AG09319 (cell line): ENCODE data around the gene PSD2.

Experiments used
- DNase-seq: peaks from one replicate; pipeline ENCODE4 v3.0.0-alpha.2; 2010; ENCODE audit warnings: low read depth; ENCODE audit errors: extremely low read depth
- TF ChIP-seq, protein P1 (sequence below): IDR thresholded peaks from 2 replicates; pipeline ENCODE4 v1.5.1; 2011; ENCODE audit warnings: low read depth, mild to moderate bottlenecking, inconsistent platforms, low read length, moderate library complexity

PSD2 gene

DNA sequence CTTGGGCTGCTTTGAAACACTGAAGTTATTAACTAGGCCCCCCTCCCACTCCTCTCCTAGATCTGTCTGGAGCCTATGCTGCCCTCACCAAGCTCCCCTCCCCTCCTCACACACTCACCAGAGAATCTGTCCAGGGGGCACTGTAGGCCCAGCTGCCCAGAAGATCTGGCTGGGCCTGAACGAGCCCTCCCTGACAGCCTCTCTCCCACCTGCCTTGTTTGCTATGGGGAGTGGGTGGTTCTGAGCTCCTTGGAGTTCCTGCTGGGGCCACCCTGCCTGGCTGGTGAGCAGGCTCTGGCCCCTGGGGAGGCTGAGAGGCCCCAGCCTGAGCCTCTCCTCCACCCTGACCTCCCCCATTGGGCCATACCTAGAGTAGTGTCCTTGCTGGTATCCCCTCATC, 75.1 kb downstream of the PSD2 start:
- DNase-seq, result no peak
- TF ChIP-seq, protein P1, sequence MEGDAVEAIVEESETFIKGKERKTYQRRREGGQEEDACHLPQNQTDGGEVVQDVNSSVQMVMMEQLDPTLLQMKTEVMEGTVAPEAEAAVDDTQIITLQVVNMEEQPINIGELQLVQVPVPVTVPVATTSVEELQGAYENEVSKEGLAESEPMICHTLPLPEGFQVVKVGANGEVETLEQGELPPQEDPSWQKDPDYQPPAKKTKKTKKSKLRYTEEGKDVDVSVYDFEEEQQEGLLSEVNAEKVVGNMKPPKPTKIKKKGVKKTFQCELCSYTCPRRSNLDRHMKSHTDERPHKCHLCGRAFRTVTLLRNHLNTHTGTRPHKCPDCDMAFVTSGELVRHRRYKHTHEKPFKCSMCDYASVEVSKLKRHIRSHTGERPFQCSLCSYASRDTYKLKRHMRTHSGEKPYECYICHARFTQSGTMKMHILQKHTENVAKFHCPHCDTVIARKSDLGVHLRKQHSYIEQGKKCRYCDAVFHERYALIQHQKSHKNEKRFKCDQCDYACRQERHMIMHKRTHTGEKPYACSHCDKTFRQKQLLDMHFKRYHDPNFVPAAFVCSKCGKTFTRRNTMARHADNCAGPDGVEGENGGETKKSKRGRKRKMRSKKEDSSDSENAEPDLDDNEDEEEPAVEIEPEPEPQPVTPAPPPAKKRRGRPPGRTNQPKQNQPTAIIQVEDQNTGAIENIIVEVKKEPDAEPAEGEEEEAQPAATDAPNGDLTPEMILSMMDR, result no peak

DNA sequence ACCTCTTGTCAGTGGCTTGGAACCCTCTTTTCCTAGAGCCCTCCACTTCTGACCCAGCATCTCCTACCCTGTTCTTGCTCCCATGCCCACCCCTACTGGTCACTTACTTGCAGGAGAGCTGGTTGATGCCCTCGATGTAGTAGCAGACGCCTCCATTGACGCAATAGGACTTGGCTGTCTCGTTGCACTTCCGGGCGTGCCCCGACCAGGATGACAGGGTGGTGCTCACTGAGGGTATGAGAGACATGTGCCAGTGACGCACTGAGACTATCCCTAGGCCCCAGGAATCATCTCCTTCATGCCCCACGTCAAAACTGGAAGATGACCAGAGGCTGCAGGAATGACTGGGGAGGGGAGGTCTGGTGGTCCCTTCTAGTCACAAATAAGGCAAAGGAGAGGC, 76.0 kb downstream of the PSD2 start:
- TF ChIP-seq, protein P1, result no peak
- DNase-seq, result no peak

DNA sequence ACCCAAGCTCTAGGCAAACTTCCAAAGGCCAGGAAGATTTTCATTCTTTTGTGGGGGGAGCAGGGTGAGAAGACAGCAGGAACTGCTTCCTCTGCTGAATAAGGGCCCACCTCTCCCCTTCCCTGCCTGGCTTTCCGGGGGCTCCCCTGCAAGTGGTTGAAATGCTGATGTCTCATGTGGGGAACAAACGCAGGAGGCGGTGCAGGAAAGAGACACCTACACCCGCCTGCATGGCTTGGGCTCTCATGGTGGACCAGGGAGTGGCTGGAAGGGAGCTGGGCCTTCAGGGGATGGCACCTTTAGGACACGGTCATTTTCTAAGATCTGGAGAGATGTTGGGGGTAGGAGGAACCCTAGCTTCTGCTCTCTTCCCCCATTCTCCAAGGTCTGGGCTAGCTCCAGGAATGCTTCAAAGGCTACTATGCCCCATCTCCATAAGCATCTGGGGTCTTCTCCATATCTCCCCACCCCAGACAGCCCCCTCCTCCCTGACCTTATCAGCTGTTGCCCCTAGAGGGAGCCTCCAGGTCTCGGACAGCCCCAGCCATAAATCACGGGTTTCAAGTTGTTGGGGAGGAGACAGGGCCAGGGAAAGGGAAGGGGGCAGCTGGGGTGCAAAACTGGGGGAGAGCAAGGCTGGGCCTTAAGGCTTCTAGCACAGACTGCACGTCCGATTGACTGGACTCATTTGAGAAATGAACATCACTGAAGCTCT, 76.6 kb downstream of the PSD2 start:
- DNase-seq, result no peak
- TF ChIP-seq, protein P1, result no peak; the same call in 1 of the 2 replicates

DNA sequence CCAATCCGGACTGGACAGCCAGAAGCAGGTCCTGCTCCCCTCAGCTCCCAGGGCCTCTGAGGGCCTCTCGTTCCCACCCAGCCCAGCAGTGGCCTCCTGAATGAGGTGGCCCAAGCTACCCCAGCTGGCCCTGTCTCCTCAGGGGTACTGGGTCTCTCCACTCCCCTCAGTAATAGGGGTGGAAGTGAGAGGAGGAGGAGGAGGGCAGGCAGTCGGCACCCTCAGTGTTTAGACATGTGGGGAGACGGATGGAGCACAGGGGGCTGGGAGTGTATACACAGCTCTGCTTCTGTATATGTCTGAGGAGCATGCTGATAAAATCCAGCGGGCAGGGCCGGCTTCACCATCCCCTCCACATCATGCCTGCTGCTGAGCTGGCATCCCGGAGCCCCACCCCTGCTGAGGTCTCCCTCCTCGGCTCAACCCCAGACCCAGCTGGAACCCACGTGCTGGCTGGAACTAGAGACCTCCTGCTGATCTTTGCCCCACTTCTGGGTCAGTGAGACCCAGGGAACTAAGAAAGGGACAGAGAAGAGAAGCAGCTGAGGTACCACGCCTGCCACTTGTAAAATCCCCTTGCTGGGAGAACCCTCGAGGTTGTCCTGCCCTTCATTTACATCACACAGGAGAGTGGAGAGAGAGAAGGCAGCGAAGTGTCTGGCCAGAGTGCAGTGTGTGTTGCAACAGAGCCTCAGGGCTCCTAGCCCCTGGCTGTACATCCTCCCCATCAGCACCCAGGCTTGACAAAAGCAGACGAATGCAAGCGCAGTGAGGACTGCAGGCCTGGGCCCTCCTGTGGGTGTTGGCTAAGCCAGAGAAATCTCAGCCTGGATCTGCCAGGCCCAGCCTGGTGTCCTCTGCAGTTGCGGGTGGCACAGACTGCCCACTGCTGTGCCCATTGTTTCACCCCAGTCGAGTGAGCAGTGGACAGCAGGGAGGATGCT, 77.5 kb downstream of the PSD2 start:
- TF ChIP-seq, protein P1, result no peak
- DNase-seq, result no peak

DNA sequence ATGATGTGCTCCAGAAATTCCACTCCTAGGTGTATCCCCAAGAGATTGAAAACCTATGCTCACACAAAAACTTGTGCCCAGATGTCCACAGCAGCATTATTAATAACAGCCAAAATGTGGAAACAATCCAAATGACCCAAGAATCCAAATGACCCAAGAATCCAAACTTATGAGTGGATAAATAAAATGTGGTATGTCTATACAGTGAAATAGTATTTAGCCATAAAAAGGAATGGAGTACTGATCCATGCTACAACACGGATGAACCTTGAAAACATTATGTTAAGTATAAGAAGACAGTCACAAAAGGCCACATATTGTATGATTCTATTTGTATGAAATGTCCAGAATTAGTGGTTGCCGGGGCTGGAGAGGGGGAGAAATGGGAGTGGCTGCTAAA, 80.3 kb downstream of the PSD2 start:
- TF ChIP-seq, protein P1, result no peak
- no peak for DNase-seq

DNA sequence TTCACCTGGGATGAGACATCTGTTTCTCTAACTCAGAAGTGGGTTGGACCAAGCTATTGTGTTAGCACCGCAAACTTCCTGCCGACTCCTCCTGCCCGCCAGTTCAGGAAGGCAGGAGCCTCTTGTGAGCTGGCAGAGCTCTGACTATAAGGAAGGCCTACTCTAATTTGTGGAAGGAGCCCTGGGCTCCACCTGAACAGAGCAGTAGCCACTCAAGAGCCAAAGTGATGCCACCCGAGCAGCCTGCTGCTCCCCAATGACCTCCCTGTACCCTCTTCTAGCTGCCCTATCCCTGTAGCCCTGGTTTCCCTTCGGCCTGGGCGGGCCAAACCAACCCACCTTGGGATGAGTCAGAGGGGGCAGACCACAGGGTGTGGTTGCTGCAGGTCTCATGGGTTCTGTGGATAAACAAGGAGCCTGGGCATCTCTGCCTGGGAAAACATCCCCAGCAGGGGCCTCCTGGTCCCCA, 81.6 kb downstream of the PSD2 start:
- no peak for DNase-seq
- TF ChIP-seq, protein P1, result no peak

DNA sequence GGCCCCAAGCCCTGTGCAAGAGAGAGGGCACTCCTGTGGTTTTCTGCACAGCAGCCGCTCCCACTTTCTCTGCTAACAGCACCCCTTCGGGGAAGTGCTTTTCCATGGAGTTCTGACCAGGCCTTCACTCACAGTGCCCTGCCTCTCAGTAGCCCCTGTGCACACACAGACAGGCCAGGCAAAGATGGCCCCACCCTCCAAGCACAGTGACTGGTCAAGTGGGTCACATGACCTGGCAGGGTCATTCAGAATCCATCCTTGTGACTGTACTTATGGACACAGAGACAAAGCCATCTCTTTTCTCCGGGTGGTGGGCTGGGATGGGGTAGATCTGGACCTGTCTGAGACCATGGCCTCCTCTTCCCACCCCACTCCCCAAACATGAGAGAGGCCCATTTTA, 82.5 kb downstream of the PSD2 start:
- TF ChIP-seq, protein P1, result no peak
- no peak for DNase-seq
